Nephron (organoid): ENCODE results near the gene F2R.

Experiments used
- H3K27ac Mint-ChIP-seq, 3 experiments: 2 replicates each; pipeline ENCODE4 v1.8.0; 2020; ENCODE audit warnings: mixed read lengths in 3 of 3, mild to moderate bottlenecking in 2 of 3, moderate library complexity in 1 of 3
- H3K27me3 Mint-ChIP-seq: 2 replicates; pipeline ENCODE4 v1.8.0; 2021; ENCODE audit warnings: low read depth, mild to moderate bottlenecking, moderate library complexity, mixed read lengths
- H3K36me3 Mint-ChIP-seq: 2 replicates; pipeline ENCODE4 v1.8.0; 2020; ENCODE audit warnings: low read depth, mixed read lengths
- H3K4me1 Mint-ChIP-seq: 2 replicates; pipeline ENCODE4 v1.8.0; 2020; ENCODE audit warnings: mixed read lengths
- H3K4me3 Mint-ChIP-seq, 3 experiments: 2 replicates each; pipeline ENCODE4 v1.8.0; 2020; ENCODE audit warnings: mild to moderate bottlenecking in 3 of 3, mixed read lengths in 3 of 3, moderate library complexity in 2 of 3
- H3K9me3 Mint-ChIP-seq: 2 replicates; pipeline ENCODE4 v1.8.0; 2020; ENCODE audit warnings: mixed read lengths
- TF ChIP-seq, protein P1 (sequence below), 3 experiments: fragments of 200-600 bp; sonication (generic); IDR thresholded peaks; one replicate each; pipeline ENCODE4 v1.5.0; 2021; ENCODE audit warnings: antibody characterized with exemption in 3 of 3; ENCODE audit not compliant: unreplicated experiment in 3 of 3

The F2R gene

DNA sequence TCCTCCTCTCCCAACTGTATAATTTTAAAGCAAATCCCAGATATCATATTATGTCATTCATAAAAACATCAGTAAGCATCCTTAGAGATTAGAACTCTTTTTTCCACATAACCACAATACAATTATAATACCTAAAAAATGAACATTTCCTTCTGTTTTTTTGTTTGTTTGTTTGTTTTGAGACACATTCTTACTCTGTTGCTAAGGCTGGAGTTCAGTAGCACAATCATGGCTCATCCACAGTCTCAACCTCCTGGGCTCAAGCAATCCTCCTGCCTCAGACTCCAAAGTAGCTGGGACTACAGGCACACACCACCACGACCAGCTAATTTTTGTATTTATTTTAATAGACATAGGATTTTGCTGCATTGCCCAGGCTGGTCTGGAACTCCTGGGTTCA is 8.0 kb downstream of the F2R start:
- H3K4me3 Mint-ChIP-seq = no peak overlapping the region
- peaks cover 46% of the 10 kb centered on the region for H3K36me3 Mint-ChIP-seq
- no peaks in the 10 kb centered on the region for H3K27me3 Mint-ChIP-seq
- peaks cover 6% of the 10 kb centered on the region for H3K4me1 Mint-ChIP-seq
- peak overlapping the region in 2 of 3 experiments; percentile 14 to 90 for H3K27ac Mint-ChIP-seq
- TF ChIP-seq, protein P1, sequence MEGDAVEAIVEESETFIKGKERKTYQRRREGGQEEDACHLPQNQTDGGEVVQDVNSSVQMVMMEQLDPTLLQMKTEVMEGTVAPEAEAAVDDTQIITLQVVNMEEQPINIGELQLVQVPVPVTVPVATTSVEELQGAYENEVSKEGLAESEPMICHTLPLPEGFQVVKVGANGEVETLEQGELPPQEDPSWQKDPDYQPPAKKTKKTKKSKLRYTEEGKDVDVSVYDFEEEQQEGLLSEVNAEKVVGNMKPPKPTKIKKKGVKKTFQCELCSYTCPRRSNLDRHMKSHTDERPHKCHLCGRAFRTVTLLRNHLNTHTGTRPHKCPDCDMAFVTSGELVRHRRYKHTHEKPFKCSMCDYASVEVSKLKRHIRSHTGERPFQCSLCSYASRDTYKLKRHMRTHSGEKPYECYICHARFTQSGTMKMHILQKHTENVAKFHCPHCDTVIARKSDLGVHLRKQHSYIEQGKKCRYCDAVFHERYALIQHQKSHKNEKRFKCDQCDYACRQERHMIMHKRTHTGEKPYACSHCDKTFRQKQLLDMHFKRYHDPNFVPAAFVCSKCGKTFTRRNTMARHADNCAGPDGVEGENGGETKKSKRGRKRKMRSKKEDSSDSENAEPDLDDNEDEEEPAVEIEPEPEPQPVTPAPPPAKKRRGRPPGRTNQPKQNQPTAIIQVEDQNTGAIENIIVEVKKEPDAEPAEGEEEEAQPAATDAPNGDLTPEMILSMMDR (IDR thresholded peaks at IDR 0.05; ENCODE audit: unreplicated experiment in 3 of 3) = no peak
- peaks cover 13% of the 10 kb centered on the region for H3K9me3 Mint-ChIP-seq

DNA sequence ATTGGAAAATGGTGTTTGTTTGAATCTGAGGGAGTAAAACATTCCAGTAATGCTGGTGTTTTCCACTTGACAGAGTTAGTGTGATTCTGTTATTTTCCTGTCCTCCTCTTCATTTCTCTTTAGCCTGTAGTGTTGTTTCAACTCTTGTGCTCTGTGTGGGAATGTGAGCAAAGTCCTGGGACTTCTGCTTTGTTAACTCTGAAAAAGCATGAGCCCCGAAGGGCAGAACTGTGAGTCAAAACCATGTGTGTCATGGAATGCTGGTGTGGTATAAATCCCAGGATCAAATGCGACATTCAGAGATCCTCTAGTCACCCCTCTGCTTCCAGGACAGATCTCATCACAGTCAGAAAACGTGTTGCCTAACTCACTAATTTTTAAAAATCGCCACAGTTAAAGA is 8.9 kb downstream of the F2R start:
- H3K4me3 Mint-ChIP-seq = no peak overlapping the region
- peaks cover 23% of the 10 kb centered on the region for H3K9me3 Mint-ChIP-seq
- no peaks in the 10 kb centered on the region for H3K27me3 Mint-ChIP-seq
- peak overlapping the region; percentile 2 to 90 (median 65) for H3K27ac Mint-ChIP-seq
- TF ChIP-seq, protein P1 (IDR thresholded peaks at IDR 0.05; ENCODE audit: unreplicated experiment in 3 of 3) = no peak
- peaks cover 5% of the 10 kb centered on the region for H3K4me1 Mint-ChIP-seq
- H3K36me3 Mint-ChIP-seq = peaks cover 55% of the 10 kb centered on the region

- H3K9me3 Mint-ChIP-seq = peaks cover 32% of the 10 kb centered on the region
These were observed 13.0 kb downstream of the F2R start for GRCh38 chr5:76728965-76729364.

GRCh38 chr5:76729373-76730290 is 13.7 kb downstream of the F2R start:
- no peaks in the 10 kb centered on the region for H3K27me3 Mint-ChIP-seq

More at GRCh38 chr5:76728965-76729364, 13.0 kb downstream of the F2R start:
- H3K4me3 Mint-ChIP-seq = no peak overlapping the region
- TF ChIP-seq, protein P1 (IDR thresholded peaks at IDR 0.05; ENCODE audit: unreplicated experiment in 3 of 3) = no peak
- H3K27ac Mint-ChIP-seq = no peak overlapping the region
- no peaks in the 10 kb centered on the region for H3K4me1 Mint-ChIP-seq
- H3K36me3 Mint-ChIP-seq = peaks cover 85% of the 10 kb centered on the region
- no peaks in the 10 kb centered on the region for H3K27me3 Mint-ChIP-seq

GRCh38 chr5:76732405-76733048 is 16.6 kb downstream of the F2R start:
- H3K36me3 Mint-ChIP-seq = peaks cover 68% of the 10 kb centered on the region
- peak overlapping the region in 1 of 3 experiments; percentile 39 for H3K27ac Mint-ChIP-seq
- no peaks in the 10 kb centered on the region for H3K27me3 Mint-ChIP-seq
- H3K4me3 Mint-ChIP-seq = no peak overlapping the region
- H3K9me3 Mint-ChIP-seq = peaks cover 23% of the 10 kb centered on the region
- TF ChIP-seq, protein P1 (IDR thresholded peaks at IDR 0.05; ENCODE audit: unreplicated experiment in 3 of 3) = no peak
- no peaks in the 10 kb centered on the region for H3K4me1 Mint-ChIP-seq

More at GRCh38 chr5:76729373-76730290, 13.7 kb downstream of the F2R start:
- Mint-ChIP-seq H3K4me1 (no peaks in the 10 kb centered on the region), H3K9me3 (peaks cover 32% of the 10 kb centered on the region), H3K27ac (no peak overlapping the region), H3K4me3 (no peak overlapping the region), H3K36me3 (peaks cover 85% of the 10 kb centered on the region)
- TF ChIP-seq, protein P1 (IDR thresholded peaks at IDR 0.05; ENCODE audit: unreplicated experiment in 3 of 3) = no peak
